ENCODE data around the gene RBM22.

GRCh38 chr5:150671509-150672236 lies 29.2 kb downstream of the RBM22 start:
- TF ChIP-seq REST (IDR thresholded peaks at IDR 0.05; ENCODE audit: low read depth) (no peak), POLR2A (IDR thresholded peaks at IDR 0.05; ENCODE audit: borderline replicate concordance, extremely low read depth, insufficient read depth, insufficient read length) (no peak), JUND (IDR thresholded peaks at IDR 0.05) (no peak), POLR2AphosphoS5 (IDR thresholded peaks at IDR 0.05; ENCODE audit: low read depth, low read length) (no peak), RAD21 (IDR thresholded peaks at IDR 0.05; ENCODE audit: low read depth) (no peak), SP1 (IDR thresholded peaks at IDR 0.05; ENCODE audit: low read depth) (no peak), CEBPB (IDR thresholded peaks at IDR 0.05; ENCODE audit: low read depth) (no peak), FOSL1 (IDR thresholded peaks at IDR 0.05; ENCODE audit: low read depth) (no peak), YY1 (IDR thresholded peaks at IDR 0.05; ENCODE audit: extremely low read depth, insufficient replicate concordance, low read depth, low read length) (no peak)
- TF ChIP-seq, protein P1, sequence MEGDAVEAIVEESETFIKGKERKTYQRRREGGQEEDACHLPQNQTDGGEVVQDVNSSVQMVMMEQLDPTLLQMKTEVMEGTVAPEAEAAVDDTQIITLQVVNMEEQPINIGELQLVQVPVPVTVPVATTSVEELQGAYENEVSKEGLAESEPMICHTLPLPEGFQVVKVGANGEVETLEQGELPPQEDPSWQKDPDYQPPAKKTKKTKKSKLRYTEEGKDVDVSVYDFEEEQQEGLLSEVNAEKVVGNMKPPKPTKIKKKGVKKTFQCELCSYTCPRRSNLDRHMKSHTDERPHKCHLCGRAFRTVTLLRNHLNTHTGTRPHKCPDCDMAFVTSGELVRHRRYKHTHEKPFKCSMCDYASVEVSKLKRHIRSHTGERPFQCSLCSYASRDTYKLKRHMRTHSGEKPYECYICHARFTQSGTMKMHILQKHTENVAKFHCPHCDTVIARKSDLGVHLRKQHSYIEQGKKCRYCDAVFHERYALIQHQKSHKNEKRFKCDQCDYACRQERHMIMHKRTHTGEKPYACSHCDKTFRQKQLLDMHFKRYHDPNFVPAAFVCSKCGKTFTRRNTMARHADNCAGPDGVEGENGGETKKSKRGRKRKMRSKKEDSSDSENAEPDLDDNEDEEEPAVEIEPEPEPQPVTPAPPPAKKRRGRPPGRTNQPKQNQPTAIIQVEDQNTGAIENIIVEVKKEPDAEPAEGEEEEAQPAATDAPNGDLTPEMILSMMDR (IDR thresholded peaks at IDR 0.05 in 2 of 3, conservative IDR thresholded peaks at IDR 0.05 in 1 of 3; ENCODE audit: borderline replicate concordance in 1 of 3, insufficient read depth in 1 of 3, low read depth in 2 of 3, low read length in 2 of 3) = no peak
- TF ChIP-seq, protein P2, sequence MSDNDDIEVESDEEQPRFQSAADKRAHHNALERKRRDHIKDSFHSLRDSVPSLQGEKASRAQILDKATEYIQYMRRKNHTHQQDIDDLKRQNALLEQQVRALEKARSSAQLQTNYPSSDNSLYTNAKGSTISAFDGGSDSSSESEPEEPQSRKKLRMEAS (IDR thresholded peaks at IDR 0.05) = no peak
